Colonic mucosa (tissue), 4 donors: ENCODE data around the gene FNBP1. TPM values are rescaled to one million over a fixed set of nuclear protein-coding genes. Genes with fewer than 3 reads are reported as not detected.
A peak's percentile ranks its signal among the peaks of the same experiment; 100 is the strongest.

Experiments used
- DNase-seq: peaks from one replicate; pipeline ENCODE4 v3.0.0-alpha.2; 2020
- H3K27ac ChIP-seq: fragments of 200-600 bp; one replicate; pipeline ENCODE4 v1.8.0; 2021
- H3K27me3 ChIP-seq: fragments of 200-600 bp; one replicate; pipeline ENCODE4 v1.8.0; 2021
- H3K36me3 ChIP-seq: fragments of 200-600 bp; one replicate; pipeline ENCODE4 v1.8.0; 2021
- H3K4me1 ChIP-seq: fragments of 200-600 bp; one replicate; pipeline ENCODE4 v1.8.0; 2021; ENCODE audit warnings: mild to moderate bottlenecking
- H3K4me3 ChIP-seq: fragments of 200-600 bp; one replicate; pipeline ENCODE4 v1.8.0; 2021
- H3K9ac ChIP-seq, 2 donors: one replicate each; pipeline ENCODE4 v1.7.0; 2013; ENCODE audit warnings: control low read depth in 2 of 2, low read depth in 2 of 2, low read length in 2 of 2
- H3K9me3 ChIP-seq: fragments of 200-600 bp; one replicate; pipeline ENCODE4 v1.8.0; 2021
- intact Hi-C: fragments of 100-400 bp; cut with DNase I; formaldehyde crosslinking; loops from one replicate; pipeline ENCODE4 v1.14.1; 2022
- total RNA-seq, 2 donors: library from RNA; stranded (reverse); fragmentation: NEBNext Ultra II Directional in 1 of 2; extraction: Animal tissue kit (Norgen Biotek cat#: 25700) in 1 of 2; gene quantifications; one replicate each; pipeline ENCODE4 v1.2.1, GENCODE V29; 2021
- TF ChIP-seq, protein P1 (sequence below): fragments of 200-600 bp; IDR thresholded peaks from one replicate; pipeline ENCODE4 v1.8.0; 2022; ENCODE audit warnings: antibody characterized with exemption, mild to moderate bottlenecking
- donor health status: healthy.
- donor health status: DM: no; HTN: no; CAD: no.
- donor health status: DM: no; HTN: no; CAD: no.

FNBP1 gene
- total RNA-seq, 2 donors from 2014 or later, result 24.7 to 55.5 TPM

DNA sequence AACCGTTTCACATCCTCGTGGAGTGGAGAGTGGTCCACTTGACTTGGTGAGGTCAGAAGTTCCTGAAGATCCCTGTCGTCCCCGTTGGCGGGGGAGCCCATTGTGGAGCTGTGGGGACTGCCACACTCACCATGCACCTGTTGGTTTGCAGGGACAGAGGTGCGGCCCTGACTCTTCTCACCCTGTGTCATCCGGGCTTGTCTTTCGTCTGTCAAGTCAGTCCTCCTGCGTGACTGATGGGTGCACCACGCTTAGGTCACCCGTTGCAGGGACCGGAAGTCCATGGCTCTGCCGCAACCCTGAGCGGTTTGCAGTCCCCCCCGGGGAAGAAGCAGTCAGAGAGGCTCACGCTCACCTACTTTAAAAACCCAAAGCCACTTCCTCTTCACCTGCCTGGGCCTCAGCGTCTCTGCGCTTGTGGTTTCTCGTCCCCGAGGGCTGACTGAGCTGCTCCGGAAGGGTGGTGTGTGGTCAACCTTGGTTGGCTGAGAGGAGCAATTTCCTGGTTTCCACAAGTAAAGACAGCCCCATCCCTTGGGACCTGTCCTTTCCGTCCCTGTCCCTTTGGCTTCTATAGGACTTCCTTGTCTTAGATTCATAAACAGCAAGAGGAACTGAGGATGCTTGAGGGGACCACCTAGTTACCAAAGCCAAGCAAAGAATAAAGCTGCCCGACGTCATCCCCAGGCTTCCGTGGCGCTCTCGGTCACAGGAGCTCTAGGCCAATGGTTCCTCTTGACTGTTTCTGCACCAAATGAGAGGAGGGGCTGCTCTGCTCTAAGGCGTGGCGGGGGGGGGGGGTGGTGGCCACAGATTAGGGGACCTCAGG lies 154.5 kb downstream of the FNBP1 start:
- H3K27me3 ChIP-seq, result no peaks in the 10 kb centered on the region
- no peak overlapping the region for H3K4me3 ChIP-seq
- H3K4me1 ChIP-seq, result peaks cover 11% of the 10 kb centered on the region

DNA sequence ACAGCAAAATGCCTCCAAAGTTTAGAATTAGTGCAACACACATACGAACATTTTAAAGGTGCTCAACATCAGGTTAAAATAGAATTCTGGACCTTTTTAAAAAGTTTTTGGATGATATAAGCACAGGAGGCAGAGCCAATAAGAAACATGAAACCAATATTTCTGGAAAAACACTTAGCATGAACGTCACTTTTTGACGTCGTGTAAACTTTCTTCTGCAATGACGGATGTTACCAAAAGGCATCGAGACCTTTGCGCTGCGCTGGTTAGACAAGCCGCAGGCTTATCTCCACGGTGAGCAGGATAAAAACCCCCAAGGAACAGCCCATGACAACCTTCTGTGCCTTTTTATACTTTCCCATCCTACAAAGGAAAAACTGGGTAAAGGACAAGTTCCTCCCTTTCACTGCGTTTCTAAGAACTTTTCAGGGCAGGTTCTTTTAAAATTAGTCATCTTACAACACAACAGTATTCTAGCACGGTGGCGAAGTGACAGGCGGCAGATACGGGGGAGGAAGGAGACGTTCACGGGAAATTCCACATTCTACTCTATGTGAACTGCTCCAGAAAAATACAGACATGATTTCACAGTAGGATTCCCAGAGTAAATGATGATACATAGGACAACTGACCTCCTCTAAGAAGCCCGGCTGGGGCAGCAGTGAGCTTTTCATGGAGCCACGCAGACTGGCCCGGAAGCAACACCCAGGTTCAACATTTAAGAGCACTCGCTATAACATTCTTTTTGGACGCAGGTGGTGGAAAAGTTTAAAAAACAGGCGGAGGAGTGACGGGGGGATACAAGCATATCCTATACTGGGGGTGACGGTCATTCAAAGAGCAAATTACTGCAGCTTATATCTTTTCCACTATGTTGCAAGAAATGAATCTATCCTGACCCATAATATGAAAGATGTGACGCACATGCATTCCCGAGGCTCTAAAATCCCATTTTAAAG lies 155.4 kb downstream of the FNBP1 start:
- intact Hi-C loops, result loop anchor here (5.0 to 10.0 kb wide), 3 partner anchors 155 to 347 kb away; partner anchors contain the start of gene FNBP1
- no peak for DNase-seq
- Histone ChIP-seq H3K9me3 (no peaks in the 10 kb centered on the region), H3K4me1 (peaks cover 10% of the 10 kb centered on the region), H3K27ac (peak overlapping the region; percentile 81), H3K9ac (peak overlapping the region in 1 of 2 donors; percentile 93), H3K4me3 (no peak overlapping the region), H3K27me3 (no peaks in the 10 kb centered on the region), H3K36me3 (no peaks in the 10 kb centered on the region)
- TF ChIP-seq, protein P1, sequence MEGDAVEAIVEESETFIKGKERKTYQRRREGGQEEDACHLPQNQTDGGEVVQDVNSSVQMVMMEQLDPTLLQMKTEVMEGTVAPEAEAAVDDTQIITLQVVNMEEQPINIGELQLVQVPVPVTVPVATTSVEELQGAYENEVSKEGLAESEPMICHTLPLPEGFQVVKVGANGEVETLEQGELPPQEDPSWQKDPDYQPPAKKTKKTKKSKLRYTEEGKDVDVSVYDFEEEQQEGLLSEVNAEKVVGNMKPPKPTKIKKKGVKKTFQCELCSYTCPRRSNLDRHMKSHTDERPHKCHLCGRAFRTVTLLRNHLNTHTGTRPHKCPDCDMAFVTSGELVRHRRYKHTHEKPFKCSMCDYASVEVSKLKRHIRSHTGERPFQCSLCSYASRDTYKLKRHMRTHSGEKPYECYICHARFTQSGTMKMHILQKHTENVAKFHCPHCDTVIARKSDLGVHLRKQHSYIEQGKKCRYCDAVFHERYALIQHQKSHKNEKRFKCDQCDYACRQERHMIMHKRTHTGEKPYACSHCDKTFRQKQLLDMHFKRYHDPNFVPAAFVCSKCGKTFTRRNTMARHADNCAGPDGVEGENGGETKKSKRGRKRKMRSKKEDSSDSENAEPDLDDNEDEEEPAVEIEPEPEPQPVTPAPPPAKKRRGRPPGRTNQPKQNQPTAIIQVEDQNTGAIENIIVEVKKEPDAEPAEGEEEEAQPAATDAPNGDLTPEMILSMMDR, result no peak

More for the DNA sequence above, 154.5 kb downstream of the FNBP1 start:
- H3K9ac ChIP-seq, result peak overlapping the region in 1 of 2 donors; percentile 54
- TF ChIP-seq, protein P1, result no peak
- no peaks in the 10 kb centered on the region for H3K36me3 ChIP-seq
- peak; percentile 51 for DNase-seq
- peak overlapping the region; percentile 81 for H3K27ac ChIP-seq
- H3K9me3 ChIP-seq, result no peaks in the 10 kb centered on the region
- intact Hi-C loops, result loop anchor here (5.0 to 10.0 kb wide), 3 partner anchors 154 to 346 kb away; partner anchors contain the start of gene FNBP1

DNA sequence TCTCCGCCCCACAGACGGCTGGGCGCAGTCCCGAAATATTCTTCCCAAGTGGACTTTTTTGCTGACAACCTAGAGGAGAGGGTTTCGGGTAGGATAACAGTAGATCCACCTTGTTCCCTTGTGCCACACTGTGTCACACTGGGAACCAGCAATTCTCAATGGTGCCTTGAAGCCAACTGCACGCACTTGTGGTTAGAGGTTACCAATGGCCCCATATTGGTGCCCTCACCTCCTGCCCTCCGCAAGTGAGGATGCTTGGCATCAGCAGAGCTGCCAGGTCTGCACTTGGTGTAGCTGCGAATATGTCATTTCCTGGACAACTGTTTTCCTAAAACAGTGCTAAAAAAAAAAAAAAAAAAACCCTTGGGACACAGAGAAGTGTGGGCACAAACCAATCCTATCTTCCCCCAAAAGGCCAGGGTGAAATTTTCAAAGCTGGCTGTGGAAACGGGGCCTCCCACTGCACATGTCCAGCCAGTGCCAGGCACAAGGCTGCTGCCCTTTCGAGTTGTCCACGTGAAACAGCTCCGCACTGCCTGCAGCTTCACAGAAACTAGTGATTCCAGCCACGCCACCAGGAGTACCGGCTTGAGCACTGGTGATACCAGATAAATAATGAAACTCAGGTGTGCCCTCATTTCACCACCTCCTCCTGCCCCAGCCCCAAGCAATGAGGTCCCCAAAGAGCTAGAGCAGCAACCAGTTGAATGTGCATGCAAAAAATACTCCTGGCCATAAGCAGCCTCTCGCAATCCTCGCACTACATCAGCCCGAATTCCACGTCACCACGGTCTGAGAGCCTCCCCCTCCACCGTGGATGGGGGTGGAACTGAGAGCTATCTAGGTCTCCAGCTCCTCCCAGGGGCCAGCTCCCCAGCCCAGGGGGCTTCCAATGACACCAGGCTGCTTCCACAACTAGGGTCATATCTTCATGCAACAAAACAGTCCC lies 156.5 kb downstream of the FNBP1 start:
- no peak for DNase-seq
- peak overlapping the region in 1 of 2 donors; percentile 93 for H3K9ac ChIP-seq
- H3K4me1 ChIP-seq, result peaks cover 7% of the 10 kb centered on the region

DNA sequence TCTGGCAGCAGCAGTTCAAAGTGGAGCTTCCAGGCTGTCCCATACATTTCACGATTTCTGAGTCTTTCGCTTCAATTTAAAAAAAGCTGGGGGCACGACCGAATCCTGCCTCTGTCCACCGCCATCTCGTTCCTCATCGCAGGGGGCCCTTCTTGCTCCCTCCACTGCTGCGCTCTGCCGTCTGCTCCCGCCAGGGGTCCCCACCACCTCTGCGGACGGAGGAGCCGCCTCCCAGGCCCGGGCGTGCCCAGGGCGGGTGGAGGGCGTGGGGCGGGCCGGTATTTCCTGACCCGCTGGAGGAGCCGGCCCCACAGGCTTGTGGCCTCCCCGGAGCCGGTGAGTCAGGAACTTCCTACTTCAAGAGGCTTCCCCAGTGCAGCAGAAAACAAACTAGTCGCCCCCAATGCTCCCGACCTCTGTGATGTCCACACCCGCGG lies 157.3 kb downstream of the FNBP1 start:
- Histone ChIP-seq H3K27ac (peak overlapping the region; percentile 81), H3K4me3 (peak overlapping the region; percentile 34), H3K9ac (peak overlapping the region; percentile 57 to 93), H3K4me1 (peaks cover 7% of the 10 kb centered on the region), H3K27me3 (no peaks in the 10 kb centered on the region), H3K9me3 (no peaks in the 10 kb centered on the region), H3K36me3 (no peaks in the 10 kb centered on the region)
- TF ChIP-seq, protein P1, result peak; percentile 91
- intact Hi-C loops, result loop anchor here (5.0 to 10.0 kb wide), 3 partner anchors 157 to 349 kb away; partner anchors contain the start of gene FNBP1
- peak; percentile 97 for DNase-seq

More for the DNA sequence above, 156.5 kb downstream of the FNBP1 start:
- TF ChIP-seq, protein P1, result no peak
- Histone ChIP-seq H3K4me3 (peak overlapping the region; percentile 34), H3K9me3 (no peaks in the 10 kb centered on the region), H3K27me3 (no peaks in the 10 kb centered on the region), H3K27ac (peak overlapping the region; percentile 81), H3K36me3 (no peaks in the 10 kb centered on the region)
- intact Hi-C loops, result loop anchor here (5.0 to 10.0 kb wide), 3 partner anchors 156 to 348 kb away; partner anchors contain the start of gene FNBP1
